DND-41 (cell line): Measurements from ENCODE around the gene CCNYL1.

ENCODE experiments used
- ATAC-seq: fragments of 200-7000 bp; cut with Tn5 transposase; 3 replicates; pipeline ENCODE4 v1.9.1; 2021; ENCODE audit warnings: low read depth; ENCODE audit not compliant: insufficient read depth
- DNase-seq: peaks from one replicate; pipeline ENCODE4 v3.0.0-alpha.2; 2020
- H2AFZ ChIP-seq: 2 replicates; pipeline ENCODE4 v1.6.0; 2012; ENCODE audit warnings: low read depth, low read length
- H3K27ac ChIP-seq: 2 replicates; pipeline ENCODE4 v1.5.1; 2012; ENCODE audit warnings: low read length, inconsistent platforms
- H3K27me3 ChIP-seq: fragments of 200-600 bp; sonication (generic); 2 replicates; pipeline ENCODE4 v1.6.0; 2012; ENCODE audit warnings: low read length, mild to moderate bottlenecking, inconsistent platforms; ENCODE audit not compliant: insufficient read depth, poor library complexity
- H3K36me3 ChIP-seq: 2 replicates; pipeline ENCODE4 v1.5.1; 2012; ENCODE audit warnings: low read length, inconsistent platforms; ENCODE audit not compliant: insufficient read depth
- H3K4me1 ChIP-seq: 2 replicates; pipeline ENCODE4 v1.5.1; 2012; ENCODE audit warnings: mild to moderate bottlenecking, low read length; ENCODE audit not compliant: insufficient read depth
- H3K4me2 ChIP-seq: 2 replicates; pipeline ENCODE4 v1.6.0; 2012; ENCODE audit warnings: mild to moderate bottlenecking, moderate library complexity, low read length, inconsistent platforms; ENCODE audit not compliant: insufficient read depth
- H3K4me3 ChIP-seq, 2 experiments: fragments of 200-600 bp in 1 of 2; shearing (Covaris generic) in 1 of 2; 2 replicates each; pipeline ENCODE4 v1.5.1; 2012 to 2016; ENCODE audit warnings: inconsistent platforms in 2 of 2, low read length in 2 of 2, mild to moderate bottlenecking in 2 of 2, low read depth in 1 of 2, moderate library complexity in 1 of 2
- H3K79me2 ChIP-seq: 2 replicates; pipeline ENCODE4 v1.6.0; 2012; ENCODE audit warnings: low read length, inconsistent platforms; ENCODE audit not compliant: insufficient read depth
- H3K9ac ChIP-seq: 2 replicates; pipeline ENCODE4 v1.6.0; 2012; ENCODE audit warnings: low read depth, mild to moderate bottlenecking, inconsistent platforms, low read length, moderate library complexity
- H3K9me3 ChIP-seq: 2 replicates; pipeline ENCODE4 v1.5.1; 2012; ENCODE audit warnings: low read length, moderate library complexity, mild to moderate bottlenecking, inconsistent platforms; ENCODE audit not compliant: insufficient read depth, severe bottlenecking
- H4K20me1 ChIP-seq: 2 replicates; pipeline ENCODE4 v1.6.0; 2012; ENCODE audit warnings: low read length; ENCODE audit not compliant: insufficient read depth
- CTCF ChIP-seq: IDR thresholded peaks from 2 replicates; pipeline ENCODE4 v1.5.1; 2012; ENCODE audit warnings: borderline replicate concordance, low read length, moderate library complexity, mild to moderate bottlenecking; ENCODE audit not compliant: poor library complexity, severe bottlenecking; ENCODE audit errors: extremely low read depth
- EZH2 ChIP-seq: IDR thresholded peaks from 3 replicates; pipeline ENCODE4 v1.6.1; 2012; ENCODE audit warnings: borderline replicate concordance, low read depth, mild to moderate bottlenecking, moderate library complexity, low read length, inconsistent platforms; ENCODE audit not compliant: severe bottlenecking

Gene CCNYL1

GRCh38 chr2:207676827-207677354, 34.5 kb upstream of the CCNYL1 start:
- ATAC-seq (no peak), DNase-seq (no peak)
- H3K4me2 ChIP-seq = no peak overlapping the region
- H3K9ac ChIP-seq = no peak overlapping the region
- no peaks in the 10 kb centered on the region for H3K4me1 ChIP-seq
- TF ChIP-seq EZH2 = no peak
- TF ChIP-seq CTCF = no peak
- H3K9me3 ChIP-seq = no peaks in the 10 kb centered on the region
- H3K4me3 ChIP-seq = no peak overlapping the region
- no peaks in the 10 kb centered on the region for H4K20me1 ChIP-seq
- H3K27me3 ChIP-seq = no peaks in the 10 kb centered on the region
- no peaks in the 10 kb centered on the region for H3K79me2 ChIP-seq
- H2AFZ ChIP-seq = no peak overlapping the region
- no peak overlapping the region for H3K27ac ChIP-seq
- no peaks in the 10 kb centered on the region for H3K36me3 ChIP-seq

- Histone ChIP-seq H3K79me2 (no peaks in the 10 kb centered on the region), H3K27me3 (no peaks in the 10 kb centered on the region), H2AFZ (no peak overlapping the region), H3K27ac (no peak overlapping the region), H3K4me1 (no peaks in the 10 kb centered on the region), H3K9me3 (no peaks in the 10 kb centered on the region), H3K4me3 (no peak overlapping the region), H3K9ac (no peak overlapping the region), H3K36me3 (no peaks in the 10 kb centered on the region), H3K4me2 (no peak overlapping the region), H4K20me1 (no peaks in the 10 kb centered on the region)
- ATAC-seq = no peak
- DNase-seq = no peak
- no peak for TF ChIP-seq EZH2
- no peak for TF ChIP-seq CTCF
Measured at GRCh38 chr2:207681431-207681830, 30.0 kb upstream of the CCNYL1 start.

- H3K4me1 ChIP-seq = no peaks in the 10 kb centered on the region
- H3K9me3 ChIP-seq = no peaks in the 10 kb centered on the region
- no peaks in the 10 kb centered on the region for H3K27me3 ChIP-seq
- DNase-seq (no peak), ATAC-seq (no peak)
- H3K9ac ChIP-seq = no peak overlapping the region
- no peaks in the 10 kb centered on the region for H3K79me2 ChIP-seq
- H3K27ac ChIP-seq = no peak overlapping the region
- TF ChIP-seq CTCF (no peak), EZH2 (no peak)
- H3K36me3 ChIP-seq = no peaks in the 10 kb centered on the region
- no peak overlapping the region for H3K4me3 ChIP-seq
- H2AFZ ChIP-seq = no peak overlapping the region
- no peak overlapping the region for H3K4me2 ChIP-seq
- no peaks in the 10 kb centered on the region for H4K20me1 ChIP-seq
Measured at GRCh38 chr2:207682557-207682956, 28.9 kb upstream of the CCNYL1 start.

GRCh38 chr2:207683438-207683837, 28.0 kb upstream of the CCNYL1 start:
- Histone ChIP-seq H4K20me1 (no peaks in the 10 kb centered on the region), H3K79me2 (no peaks in the 10 kb centered on the region), H3K9ac (no peak overlapping the region), H3K9me3 (no peaks in the 10 kb centered on the region), H3K4me2 (no peak overlapping the region), H3K4me1 (no peaks in the 10 kb centered on the region), H3K27ac (no peak overlapping the region), H3K4me3 (no peak overlapping the region), H3K36me3 (no peaks in the 10 kb centered on the region), H3K27me3 (no peaks in the 10 kb centered on the region), H2AFZ (no peak overlapping the region)
- TF ChIP-seq CTCF (no peak), EZH2 (no peak)
- DNase-seq (no peak), ATAC-seq (no peak)
